ENCODE data around the gene AHCYL1.

The AHCYL1 gene

GRCh38 chr1:110040548-110040947 lies 56.0 kb downstream of the AHCYL1 start:
- DNase-seq = peak; percentile 73

- no peak for DNase-seq
Observed at GRCh38 chr1:110043016-110043415, 58.5 kb downstream of the AHCYL1 start.

GRCh38 chr1:110047463-110047862 lies 62.9 kb downstream of the AHCYL1 start:
- no peak for DNase-seq

- no peak for DNase-seq
Observed at GRCh38 chr1:110048240-110048639, 63.7 kb downstream of the AHCYL1 start.

- no peak for DNase-seq
Observed at GRCh38 chr1:110048923-110049601, 64.5 kb downstream of the AHCYL1 start.

GRCh38 chr1:110049801-110050601 lies 65.4 kb downstream of the AHCYL1 start:
- peak; percentile 62 for DNase-seq

GRCh38 chr1:110050602-110051261 lies 66.2 kb downstream of the AHCYL1 start:
- peak; percentile 21 for DNase-seq

- DNase-seq = no peak
Observed at GRCh38 chr1:110051262-110051648, 66.7 kb downstream of the AHCYL1 start.

GRCh38 chr1:110053552-110054428 lies 69.2 kb downstream of the AHCYL1 start:
- DNase-seq = peak; percentile 90

- no peak for DNase-seq
Observed at GRCh38 chr1:110055493-110056284, 71.1 kb downstream of the AHCYL1 start.

GRCh38 chr1:110056285-110056683 lies 71.7 kb downstream of the AHCYL1 start:
- no peak for DNase-seq

GRCh38 chr1:110056776-110057175 lies 72.2 kb downstream of the AHCYL1 start:
- no peak for DNase-seq

GRCh38 chr1:110057963-110058518 lies 73.5 kb downstream of the AHCYL1 start:
- DNase-seq = no peak

GRCh38 chr1:110058591-110058990 lies 74.0 kb downstream of the AHCYL1 start:
- DNase-seq = no peak

GRCh38 chr1:110059133-110059863 lies 74.7 kb downstream of the AHCYL1 start:
- DNase-seq = no peak

- DNase-seq = peak; percentile 91
Observed at GRCh38 chr1:110060034-110060661, 75.6 kb downstream of the AHCYL1 start.

- no peak for DNase-seq
Observed at GRCh38 chr1:110060662-110061060, 76.1 kb downstream of the AHCYL1 start.

GRCh38 chr1:110061341-110061740 lies 76.8 kb downstream of the AHCYL1 start:
- DNase-seq = no peak

GRCh38 chr1:110062612-110063011 lies 78.0 kb downstream of the AHCYL1 start:
- DNase-seq = no peak

GRCh38 chr1:110063781-110064180 lies 79.2 kb downstream of the AHCYL1 start:
- DNase-seq = no peak
